Stomach (tissue), 9 donors: Measurements from ENCODE around the gene RASAL2. TPM values are rescaled to one million over a fixed set of nuclear protein-coding genes. Genes with fewer than 3 reads are reported as not detected.

ENCODE experiments used
- DNase-seq, 2 donors: peaks; one replicate each; pipeline versions ENCODE4 v3.0.0 to v3.0.0-alpha.2; 2013 to 2019
- H3K27ac ChIP-seq, 5 donors: fragments of 200-600 bp in 4 of 5; sonication (generic) in 4 of 5; one replicate each; pipeline ENCODE4 v1.5.1; 2013 to 2019; ENCODE audit warnings: mild to moderate bottlenecking in 1 of 5, moderate library complexity in 1 of 5
- H3K27me3 ChIP-seq, 3 donors: fragments of 200-600 bp; sonication (generic); one replicate each; pipeline ENCODE4 v1.5.1; 2017 to 2019; ENCODE audit warnings: mixed run types in 1 of 3
- H3K36me3 ChIP-seq, 4 donors: fragments of 200-600 bp; sonication (generic); 1 replicate in 3 of 4; 2 replicates in 1 of 4; pipeline ENCODE4 v1.5.1; 2016 to 2019
- H3K4me1 ChIP-seq, 4 donors: fragments of 200-600 bp; sonication (generic); one replicate each; pipeline ENCODE4 v1.5.1; 2016 to 2019
- H3K4me3 ChIP-seq, 4 donors: fragments of 200-600 bp; sonication (generic) in 3 of 4; one replicate each; pipeline ENCODE4 v1.5.1; 2016 to 2019; ENCODE audit warnings: mild to moderate bottlenecking in 1 of 4
- H3K9me3 ChIP-seq, 4 donors: fragments of 200-600 bp; sonication (generic); one replicate each; pipeline ENCODE4 v1.5.1; 2016 to 2019
- EP300 ChIP-seq: sonication (generic); formaldehyde crosslinking; IDR thresholded peaks from one replicate; pipeline ENCODE4 v1.6.1; 2017; ENCODE audit warnings: antibody characterized with exemption
- POLR2A ChIP-seq, 4 donors: fragments of 450-650 bp; IDR thresholded peaks; one replicate each; pipeline ENCODE4 v1.6.1; 2016; ENCODE audit warnings: antibody characterized with exemption in 4 of 4, control low read depth in 2 of 4, mild to moderate bottlenecking in 1 of 4, moderate library complexity in 1 of 4
- POLR2AphosphoS5 ChIP-seq, 3 donors: sonication (generic); formaldehyde crosslinking; IDR thresholded peaks; one replicate each; pipeline ENCODE4 v1.6.1; 2016; ENCODE audit warnings: antibody characterized with exemption in 3 of 3
- WGBS, 5 donors: extraction: QIAGEN DNeasy Blood & Tissue Kit in 3 of 5; methylation state at CpG; one replicate each; pipeline versions ENCODE4 v1.1.5 to v1.1.7; 2013 to 2018; 5-methylcytosine and 5-hydroxymethylcytosine counted together
- intact Hi-C: fragments of 100-400 bp; cut with DNase I; formaldehyde crosslinking; loops from one replicate; pipeline ENCODE4 v1.15.1; 2023; ENCODE audit warnings: low total_unique reads
- polyA plus RNA-seq, 3 donors: library from polyadenylated mRNA; stranded (reverse); fragments of 200-250 nt; gene quantifications; one replicate each; pipeline ENCODE4 v1.2.3, GENCODE V29; 2013
- total RNA-seq, 5 donors: library from RNA; depleted of rRNA; stranded (reverse); fragments of >200 nt; gene quantifications; one replicate each; pipeline versions ENCODE4 v1.1.0 to v1.2.3, GENCODE V29; 2014 to 2016
- TF ChIP-seq, protein P1 (sequence below), 7 experiments: fragments of 450-650 bp in 4 of 7; fragments of 200-600 bp in 3 of 7; sonication (generic) in 3 of 7; IDR thresholded peaks; one replicate each; pipeline ENCODE4 v1.5.1; 2016 to 2019; ENCODE audit warnings: antibody characterized with exemption in 7 of 7, control low read depth in 2 of 7, mild to moderate bottlenecking in 1 of 7
- donor health status: healthy with polysubstance abuse.
- donor health status: Bipolar disorder and iron deficiency.
- donor health status: healthy.

Gene RASAL2
- total and polyA plus RNA-seq, 8 donors = 1.2 to 47.5 (median 14.3) TPM

DNA sequence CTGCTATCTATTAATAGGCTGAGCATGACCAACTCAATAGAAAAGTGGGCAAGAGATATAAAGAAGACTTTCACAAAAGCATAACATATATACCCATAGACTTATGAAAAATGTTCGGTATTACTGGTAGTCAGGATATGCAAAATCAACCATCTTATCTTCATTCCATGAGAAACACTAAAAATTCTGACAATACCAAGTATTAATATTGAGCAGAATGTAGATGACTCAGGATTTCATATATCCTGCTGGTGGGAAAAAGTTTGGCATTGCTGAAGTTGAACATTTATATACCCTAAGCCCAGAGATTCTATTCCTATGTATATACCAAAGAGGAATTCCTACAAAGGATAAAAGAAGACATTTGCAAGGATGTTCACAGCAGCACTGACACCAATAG lies 264.6 kb downstream of the RASAL2 start:
- H3K27me3 ChIP-seq = no peaks in the 10 kb centered on the region
- TF ChIP-seq POLR2AphosphoS5 (IDR thresholded peaks at IDR 0.05) (no peak), POLR2A (IDR thresholded peaks at IDR 0.05) (no peak), EP300 (no peak)
- H3K4me3 ChIP-seq = no peak overlapping the region
- intact Hi-C loops = no loop called here
- DNase-seq = no peak
- H3K36me3 ChIP-seq = no peaks in the 10 kb centered on the region
- H3K4me1 ChIP-seq = peaks cover 6 to 16% (median 6%) of the 10 kb centered on the region in 4 donors
- 91 to 100% (median 97%) methylated on average over 1 of the region's 1 CpG for WGBS, 5 donors
- H3K9me3 ChIP-seq = no peaks in the 10 kb centered on the region
- H3K27ac ChIP-seq = no peak overlapping the region

DNA sequence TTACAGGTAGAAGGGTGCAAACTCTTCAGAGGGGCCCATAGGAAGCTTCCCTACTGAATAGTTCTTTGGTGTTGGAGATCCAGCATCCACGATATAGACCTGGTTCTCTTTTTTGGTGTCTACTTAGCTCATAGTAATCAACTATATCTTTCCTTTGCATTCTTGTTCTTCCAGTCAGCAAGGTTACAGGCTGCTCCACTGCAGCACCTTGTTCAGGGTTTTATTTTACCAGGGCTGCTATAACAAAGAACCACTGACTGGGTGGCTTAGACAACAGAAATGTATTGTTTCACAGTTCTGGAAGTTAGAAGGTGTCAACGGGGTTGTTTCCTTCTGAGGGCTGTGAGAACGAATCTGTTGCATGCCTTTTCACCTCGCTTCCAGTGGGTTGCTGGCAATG lies 266.5 kb downstream of the RASAL2 start:
- intact Hi-C loops = no loop called here
- no peaks in the 10 kb centered on the region for H3K9me3 ChIP-seq
- H3K4me1 ChIP-seq = peaks cover 6 to 29% (median 14%) of the 10 kb centered on the region in 4 donors
- DNase-seq = peak in 1 of 2 donors; percentile 13
- 33 to 63% (median 56%) methylated on average over 4 of the region's 4 CpGs for WGBS, 5 donors
- TF ChIP-seq POLR2AphosphoS5 (IDR thresholded peaks at IDR 0.05) (no peak), EP300 (no peak), POLR2A (IDR thresholded peaks at IDR 0.05) (no peak)
- TF ChIP-seq, protein P1, sequence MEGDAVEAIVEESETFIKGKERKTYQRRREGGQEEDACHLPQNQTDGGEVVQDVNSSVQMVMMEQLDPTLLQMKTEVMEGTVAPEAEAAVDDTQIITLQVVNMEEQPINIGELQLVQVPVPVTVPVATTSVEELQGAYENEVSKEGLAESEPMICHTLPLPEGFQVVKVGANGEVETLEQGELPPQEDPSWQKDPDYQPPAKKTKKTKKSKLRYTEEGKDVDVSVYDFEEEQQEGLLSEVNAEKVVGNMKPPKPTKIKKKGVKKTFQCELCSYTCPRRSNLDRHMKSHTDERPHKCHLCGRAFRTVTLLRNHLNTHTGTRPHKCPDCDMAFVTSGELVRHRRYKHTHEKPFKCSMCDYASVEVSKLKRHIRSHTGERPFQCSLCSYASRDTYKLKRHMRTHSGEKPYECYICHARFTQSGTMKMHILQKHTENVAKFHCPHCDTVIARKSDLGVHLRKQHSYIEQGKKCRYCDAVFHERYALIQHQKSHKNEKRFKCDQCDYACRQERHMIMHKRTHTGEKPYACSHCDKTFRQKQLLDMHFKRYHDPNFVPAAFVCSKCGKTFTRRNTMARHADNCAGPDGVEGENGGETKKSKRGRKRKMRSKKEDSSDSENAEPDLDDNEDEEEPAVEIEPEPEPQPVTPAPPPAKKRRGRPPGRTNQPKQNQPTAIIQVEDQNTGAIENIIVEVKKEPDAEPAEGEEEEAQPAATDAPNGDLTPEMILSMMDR (IDR thresholded peaks at IDR 0.05) = no peak
- H3K4me3 ChIP-seq = no peak overlapping the region
- H3K27ac ChIP-seq = no peak overlapping the region
- no peaks in the 10 kb centered on the region for H3K27me3 ChIP-seq
- no peaks in the 10 kb centered on the region for H3K36me3 ChIP-seq

DNA sequence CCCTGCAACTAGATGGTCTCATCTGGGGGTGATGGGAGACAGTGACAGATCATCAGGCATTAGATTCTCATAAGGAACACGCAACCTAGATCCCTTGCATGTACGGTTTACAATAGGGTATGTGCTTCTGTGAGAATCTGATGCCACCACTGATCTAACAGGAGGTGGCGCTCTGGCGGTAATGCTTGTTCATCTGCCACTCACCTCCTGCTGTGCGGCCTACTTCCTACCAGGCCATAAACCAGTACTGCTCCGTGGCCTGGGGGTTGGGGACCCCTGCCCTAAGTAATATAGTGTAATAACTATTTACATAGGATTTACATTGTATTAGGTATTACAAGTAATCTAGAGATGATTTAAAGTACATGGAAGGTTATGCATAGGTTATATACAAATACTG lies 267.9 kb downstream of the RASAL2 start:
- no peaks in the 10 kb centered on the region for H3K27me3 ChIP-seq
- no peaks in the 10 kb centered on the region for H3K36me3 ChIP-seq
- WGBS, 5 donors = 84 to 98% (median 91%) methylated on average over 6 of the region's 6 CpGs
- H3K4me1 ChIP-seq = peaks cover 6 to 33% (median 16%) of the 10 kb centered on the region in 4 donors
- no peak overlapping the region for H3K27ac ChIP-seq
- TF ChIP-seq EP300 = no peak
- TF ChIP-seq, protein P1 (IDR thresholded peaks at IDR 0.05) = no peak
- TF ChIP-seq POLR2A (IDR thresholded peaks at IDR 0.05) = no peak
- TF ChIP-seq POLR2AphosphoS5 (IDR thresholded peaks at IDR 0.05) = no peak
- intact Hi-C loops = no loop called here
- no peak for DNase-seq
- no peaks in the 10 kb centered on the region for H3K9me3 ChIP-seq
- no peak overlapping the region for H3K4me3 ChIP-seq

DNA sequence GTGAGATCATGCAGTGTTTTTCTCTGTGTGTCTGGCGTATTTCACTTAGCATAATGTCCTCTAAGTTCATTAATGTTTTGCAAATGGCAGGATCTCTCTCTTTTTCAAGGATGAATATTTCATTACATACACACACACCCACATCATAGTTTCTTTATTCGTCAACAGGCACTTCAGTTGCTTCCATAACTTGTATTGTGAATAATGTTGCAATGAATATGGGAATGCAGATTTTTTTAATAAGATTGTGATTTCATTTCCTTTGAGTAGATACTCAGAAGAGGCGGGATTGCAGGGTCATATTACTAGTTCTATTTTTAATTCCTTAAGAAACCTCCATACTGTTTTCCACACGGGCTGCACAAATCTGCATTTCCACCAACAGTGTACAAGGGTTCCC lies 268.8 kb downstream of the RASAL2 start:
- no peak overlapping the region for H3K27ac ChIP-seq
- H3K4me1 ChIP-seq = peaks cover 6 to 33% (median 16%) of the 10 kb centered on the region in 4 donors
- no peaks in the 10 kb centered on the region for H3K36me3 ChIP-seq
- TF ChIP-seq EP300 = no peak
- TF ChIP-seq POLR2AphosphoS5 (IDR thresholded peaks at IDR 0.05) = no peak
- TF ChIP-seq, protein P1 (IDR thresholded peaks at IDR 0.05) = no peak
- no peak for TF ChIP-seq POLR2A (IDR thresholded peaks at IDR 0.05)
- no peak for DNase-seq
- H3K4me3 ChIP-seq = no peak overlapping the region
- WGBS, 5 donors = 82 to 93% (median 85%) methylated on average over 4 of the region's 4 CpGs
- H3K27me3 ChIP-seq = no peaks in the 10 kb centered on the region
- intact Hi-C loops = no loop called here
- no peaks in the 10 kb centered on the region for H3K9me3 ChIP-seq

DNA sequence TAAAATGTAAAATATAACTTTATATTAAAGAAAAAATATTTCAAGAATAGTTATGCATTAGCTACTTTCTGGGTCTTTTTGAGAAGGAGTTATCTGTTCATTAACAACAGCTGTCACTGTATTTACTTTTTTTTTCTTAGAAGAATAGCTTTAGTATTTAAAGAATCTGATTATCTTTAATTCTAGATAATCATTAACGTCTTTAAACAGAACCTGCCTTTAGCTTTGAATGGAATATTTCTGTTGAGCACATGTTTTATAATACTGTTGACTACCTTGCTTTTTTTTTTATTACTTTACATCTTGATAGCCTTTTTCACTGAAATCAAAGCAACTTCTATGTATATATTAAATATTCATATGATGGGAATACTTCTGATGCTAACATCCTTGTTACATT lies 270.9 kb downstream of the RASAL2 start:
- intact Hi-C loops = no loop called here
- no peak for DNase-seq
- Histone ChIP-seq H3K9me3 (no peaks in the 10 kb centered on the region), H3K27me3 (no peaks in the 10 kb centered on the region), H3K4me1 (peaks cover 6 to 31% (median 16%) of the 10 kb centered on the region in 4 donors), H3K4me3 (no peak overlapping the region), H3K36me3 (no peaks in the 10 kb centered on the region), H3K27ac (no peak overlapping the region)
- TF ChIP-seq, protein P1 (IDR thresholded peaks at IDR 0.05) = no peak
- TF ChIP-seq EP300 = no peak
- no peak for TF ChIP-seq POLR2A (IDR thresholded peaks at IDR 0.05)
- no peak for TF ChIP-seq POLR2AphosphoS5 (IDR thresholded peaks at IDR 0.05)
- WGBS, 5 donors = 21 to 48% (median 27%) methylated on average over 1 of the region's 1 CpG
